Measurements from ENCODE around the gene MARF1. TPM values are rescaled to one million over a fixed set of nuclear protein-coding genes. Genes with fewer than 3 reads are reported as not detected.
A peak's percentile ranks its signal among the peaks of the same experiment; 100 is the strongest.

Gene MARF1
- total and polyA plus RNA-seq, 4 donors: 7.0 to 19.8 (median 12.6) TPM

DNA sequence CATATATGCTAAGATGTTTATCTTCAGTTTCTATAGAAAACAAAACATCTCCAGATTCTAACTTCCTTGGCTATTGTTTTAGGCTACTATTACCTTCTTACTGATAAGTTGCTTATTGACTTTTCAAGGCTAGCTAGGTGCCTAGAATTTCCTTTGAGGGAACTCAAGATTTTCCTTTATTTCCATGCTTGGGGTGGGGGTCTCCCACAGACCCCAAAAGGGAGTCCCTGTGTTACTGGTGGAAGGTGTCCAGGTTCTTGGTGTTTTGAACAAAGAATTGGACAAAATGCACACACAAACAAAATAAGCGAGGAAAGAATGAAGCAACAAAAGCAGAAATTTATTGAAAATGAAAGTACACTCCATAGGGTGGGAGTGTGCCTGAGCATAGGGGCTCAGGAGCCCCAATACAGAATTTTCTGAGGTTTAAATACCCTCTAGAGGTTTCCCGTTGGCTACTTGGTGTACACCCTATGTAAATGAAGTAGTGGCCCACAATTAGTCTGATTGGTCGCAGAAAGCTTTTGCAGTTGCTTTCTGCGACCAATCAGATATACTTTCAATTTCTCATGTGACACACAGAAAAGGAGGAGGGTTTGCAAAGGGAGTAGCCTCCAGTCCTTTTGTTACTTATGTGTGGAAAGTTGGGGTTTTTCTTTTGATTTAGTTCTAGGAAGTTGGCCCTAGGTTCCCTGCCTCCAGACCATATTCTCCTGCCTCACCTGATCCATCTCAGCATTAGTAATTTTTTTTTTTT is 67.5 kb downstream of the MARF1 start:
- DNase-seq (ENCODE audit: low spot score): no peak

More for the DNA sequence above, 67.5 kb downstream of the MARF1 start:
- Histone ChIP-seq H3K4me1 (ENCODE audit: control insufficient read depth in 4 of 4, insufficient read depth in 4 of 4, low read length in 3 of 4) (peaks cover 4 to 48% (median 28%) of the 10 kb centered on the region in 4 donors), H3K9me3 (ENCODE audit: control insufficient read depth in 4 of 4, low read length in 3 of 4) (no peaks in the 10 kb centered on the region), H3K27me3 (ENCODE audit: control insufficient read depth in 4 of 4, insufficient read depth in 4 of 4, low read length in 3 of 4) (no peaks in the 10 kb centered on the region), H3K27ac (ENCODE audit: low read depth in 1 of 2, low read length in 2 of 2) (peak overlapping the region; percentile 87 to 88), H3K9ac (ENCODE audit: low read depth in 1 of 2, low read length in 2 of 2) (no peak overlapping the region), H3K36me3 (ENCODE audit: control insufficient read depth in 4 of 4, insufficient read depth in 3 of 4, low read depth in 1 of 4, low read length in 3 of 4) (no peaks in the 10 kb centered on the region), H3K4me3 (ENCODE audit: low read depth in 1 of 3, low read length in 3 of 3) (no peak overlapping the region)
- WGBS: 84% methylated on average over 4 of the region's 4 CpGs
- no peak for TF ChIP-seq RXRA (IDR thresholded peaks at IDR 0.05)
- TF ChIP-seq EGR1 (IDR thresholded peaks at IDR 0.05; ENCODE audit: low read depth in 2 of 2): no peak
- TF ChIP-seq, protein P1, sequence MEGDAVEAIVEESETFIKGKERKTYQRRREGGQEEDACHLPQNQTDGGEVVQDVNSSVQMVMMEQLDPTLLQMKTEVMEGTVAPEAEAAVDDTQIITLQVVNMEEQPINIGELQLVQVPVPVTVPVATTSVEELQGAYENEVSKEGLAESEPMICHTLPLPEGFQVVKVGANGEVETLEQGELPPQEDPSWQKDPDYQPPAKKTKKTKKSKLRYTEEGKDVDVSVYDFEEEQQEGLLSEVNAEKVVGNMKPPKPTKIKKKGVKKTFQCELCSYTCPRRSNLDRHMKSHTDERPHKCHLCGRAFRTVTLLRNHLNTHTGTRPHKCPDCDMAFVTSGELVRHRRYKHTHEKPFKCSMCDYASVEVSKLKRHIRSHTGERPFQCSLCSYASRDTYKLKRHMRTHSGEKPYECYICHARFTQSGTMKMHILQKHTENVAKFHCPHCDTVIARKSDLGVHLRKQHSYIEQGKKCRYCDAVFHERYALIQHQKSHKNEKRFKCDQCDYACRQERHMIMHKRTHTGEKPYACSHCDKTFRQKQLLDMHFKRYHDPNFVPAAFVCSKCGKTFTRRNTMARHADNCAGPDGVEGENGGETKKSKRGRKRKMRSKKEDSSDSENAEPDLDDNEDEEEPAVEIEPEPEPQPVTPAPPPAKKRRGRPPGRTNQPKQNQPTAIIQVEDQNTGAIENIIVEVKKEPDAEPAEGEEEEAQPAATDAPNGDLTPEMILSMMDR (IDR thresholded peaks at IDR 0.05; ENCODE audit: low read depth, low read length, missing input control): no peak
- no peak for TF ChIP-seq TAF1 (conservative IDR thresholded peaks at IDR 0.05)
- TF ChIP-seq, protein P2, sequence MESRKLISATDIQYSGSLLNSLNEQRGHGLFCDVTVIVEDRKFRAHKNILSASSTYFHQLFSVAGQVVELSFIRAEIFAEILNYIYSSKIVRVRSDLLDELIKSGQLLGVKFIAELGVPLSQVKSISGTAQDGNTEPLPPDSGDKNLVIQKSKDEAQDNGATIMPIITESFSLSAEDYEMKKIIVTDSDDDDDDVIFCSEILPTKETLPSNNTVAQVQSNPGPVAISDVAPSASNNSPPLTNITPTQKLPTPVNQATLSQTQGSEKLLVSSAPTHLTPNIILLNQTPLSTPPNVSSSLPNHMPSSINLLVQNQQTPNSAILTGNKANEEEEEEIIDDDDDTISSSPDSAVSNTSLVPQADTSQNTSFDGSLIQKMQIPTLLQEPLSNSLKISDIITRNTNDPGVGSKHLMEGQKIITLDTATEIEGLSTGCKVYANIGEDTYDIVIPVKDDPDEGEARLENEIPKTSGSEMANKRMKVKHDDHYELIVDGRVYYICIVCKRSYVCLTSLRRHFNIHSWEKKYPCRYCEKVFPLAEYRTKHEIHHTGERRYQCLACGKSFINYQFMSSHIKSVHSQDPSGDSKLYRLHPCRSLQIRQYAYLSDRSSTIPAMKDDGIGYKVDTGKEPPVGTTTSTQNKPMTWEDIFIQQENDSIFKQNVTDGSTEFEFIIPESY (IDR thresholded peaks at IDR 0.05): no peak
- no peak for TF ChIP-seq NR2F2 (IDR thresholded peaks at IDR 0.05)
- TF ChIP-seq FOXA2 (IDR thresholded peaks at IDR 0.05): no peak
- no peak for TF ChIP-seq RAD21 (IDR thresholded peaks at IDR 0.05)
- no peak for TF ChIP-seq SP1 (IDR thresholded peaks at IDR 0.05)
- no peak for TF ChIP-seq FOXA1 (IDR thresholded peaks at IDR 0.05)
- no peak for TF ChIP-seq GABPA (IDR thresholded peaks at IDR 0.05 in 1 of 2, conservative IDR thresholded peaks at IDR 0.05 in 1 of 2)
- TF ChIP-seq HNF4G (IDR thresholded peaks at IDR 0.05): no peak
- TF ChIP-seq, protein P3, sequence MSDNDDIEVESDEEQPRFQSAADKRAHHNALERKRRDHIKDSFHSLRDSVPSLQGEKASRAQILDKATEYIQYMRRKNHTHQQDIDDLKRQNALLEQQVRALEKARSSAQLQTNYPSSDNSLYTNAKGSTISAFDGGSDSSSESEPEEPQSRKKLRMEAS (IDR thresholded peaks at IDR 0.05): no peak
- no peak for TF ChIP-seq JUND (IDR thresholded peaks at IDR 0.05)
- TF ChIP-seq, protein P4, sequence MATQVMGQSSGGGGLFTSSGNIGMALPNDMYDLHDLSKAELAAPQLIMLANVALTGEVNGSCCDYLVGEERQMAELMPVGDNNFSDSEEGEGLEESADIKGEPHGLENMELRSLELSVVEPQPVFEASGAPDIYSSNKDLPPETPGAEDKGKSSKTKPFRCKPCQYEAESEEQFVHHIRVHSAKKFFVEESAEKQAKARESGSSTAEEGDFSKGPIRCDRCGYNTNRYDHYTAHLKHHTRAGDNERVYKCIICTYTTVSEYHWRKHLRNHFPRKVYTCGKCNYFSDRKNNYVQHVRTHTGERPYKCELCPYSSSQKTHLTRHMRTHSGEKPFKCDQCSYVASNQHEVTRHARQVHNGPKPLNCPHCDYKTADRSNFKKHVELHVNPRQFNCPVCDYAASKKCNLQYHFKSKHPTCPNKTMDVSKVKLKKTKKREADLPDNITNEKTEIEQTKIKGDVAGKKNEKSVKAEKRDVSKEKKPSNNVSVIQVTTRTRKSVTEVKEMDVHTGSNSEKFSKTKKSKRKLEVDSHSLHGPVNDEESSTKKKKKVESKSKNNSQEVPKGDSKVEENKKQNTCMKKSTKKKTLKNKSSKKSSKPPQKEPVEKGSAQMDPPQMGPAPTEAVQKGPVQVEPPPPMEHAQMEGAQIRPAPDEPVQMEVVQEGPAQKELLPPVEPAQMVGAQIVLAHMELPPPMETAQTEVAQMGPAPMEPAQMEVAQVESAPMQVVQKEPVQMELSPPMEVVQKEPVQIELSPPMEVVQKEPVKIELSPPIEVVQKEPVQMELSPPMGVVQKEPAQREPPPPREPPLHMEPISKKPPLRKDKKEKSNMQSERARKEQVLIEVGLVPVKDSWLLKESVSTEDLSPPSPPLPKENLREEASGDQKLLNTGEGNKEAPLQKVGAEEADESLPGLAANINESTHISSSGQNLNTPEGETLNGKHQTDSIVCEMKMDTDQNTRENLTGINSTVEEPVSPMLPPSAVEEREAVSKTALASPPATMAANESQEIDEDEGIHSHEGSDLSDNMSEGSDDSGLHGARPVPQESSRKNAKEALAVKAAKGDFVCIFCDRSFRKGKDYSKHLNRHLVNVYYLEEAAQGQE (IDR thresholded peaks at IDR 0.05): no peak
- TF ChIP-seq, protein P5, sequence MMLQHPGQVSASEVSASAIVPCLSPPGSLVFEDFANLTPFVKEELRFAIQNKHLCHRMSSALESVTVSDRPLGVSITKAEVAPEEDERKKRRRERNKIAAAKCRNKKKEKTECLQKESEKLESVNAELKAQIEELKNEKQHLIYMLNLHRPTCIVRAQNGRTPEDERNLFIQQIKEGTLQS (IDR thresholded peaks at IDR 0.05): no peak
- TF ChIP-seq YY1 (IDR thresholded peaks at IDR 0.05): no peak
- TF ChIP-seq HNF4A (conservative IDR thresholded peaks at IDR 0.05): no peak
